ENCODE measurements around the gene CNTN5.

The CNTN5 gene

GRCh38 chr11:99260696-99261095 is 239.9 kb downstream of the CNTN5 start:
- TF ChIP-seq REST (IDR thresholded peaks at IDR 0.05; ENCODE audit: low read depth) = no peak
- no peak for TF ChIP-seq NFIC (IDR thresholded peaks at IDR 0.05)
- TF ChIP-seq ZBTB7A (IDR thresholded peaks at IDR 0.05; ENCODE audit: low read depth) = no peak
- TF ChIP-seq RAD21 (IDR thresholded peaks at IDR 0.05; ENCODE audit: low read depth) = no peak
- TF ChIP-seq MAX (IDR thresholded peaks at IDR 0.05) = no peak
- no peak for TF ChIP-seq TAF1 (IDR thresholded peaks at IDR 0.05; ENCODE audit: low read depth)
- no peak for TF ChIP-seq TCF12 (IDR thresholded peaks at IDR 0.05; ENCODE audit: low read depth)
- no peak for TF ChIP-seq EP300 (IDR thresholded peaks at IDR 0.05; ENCODE audit: borderline replicate concordance)
- TF ChIP-seq CEBPB (IDR thresholded peaks at IDR 0.05) = no peak

- TF ChIP-seq EP300 (IDR thresholded peaks at IDR 0.05; ENCODE audit: borderline replicate concordance) (no peak), TEAD4 (IDR thresholded peaks at IDR 0.05) (no peak), CEBPB (IDR thresholded peaks at IDR 0.05) (no peak), FOXM1 (IDR thresholded peaks at IDR 0.05; ENCODE audit: borderline replicate concordance, low read depth) (no peak), TCF12 (IDR thresholded peaks at IDR 0.05; ENCODE audit: low read depth) (no peak), YY1 (IDR thresholded peaks at IDR 0.05; ENCODE audit: low read depth) (no peak), MAX (IDR thresholded peaks at IDR 0.05) (no peak), REST (IDR thresholded peaks at IDR 0.05; ENCODE audit: low read depth) (no peak)
Measured at GRCh38 chr11:99268886-99269285, 248.1 kb downstream of the CNTN5 start.

- no peak for TF ChIP-seq YY1 (IDR thresholded peaks at IDR 0.05; ENCODE audit: low read depth)
- no peak for TF ChIP-seq REST (IDR thresholded peaks at IDR 0.05; ENCODE audit: low read depth)
- TF ChIP-seq ZBTB7A (IDR thresholded peaks at IDR 0.05; ENCODE audit: low read depth) = no peak
- TF ChIP-seq USF1 (IDR thresholded peaks at IDR 0.05) = no peak
- TF ChIP-seq FOXM1 (IDR thresholded peaks at IDR 0.05; ENCODE audit: borderline replicate concordance, low read depth) = no peak
- no peak for TF ChIP-seq MAX (IDR thresholded peaks at IDR 0.05)
- TF ChIP-seq NFIC (IDR thresholded peaks at IDR 0.05) = no peak
- no peak for TF ChIP-seq EP300 (IDR thresholded peaks at IDR 0.05; ENCODE audit: borderline replicate concordance)
- TF ChIP-seq TAF1 (IDR thresholded peaks at IDR 0.05; ENCODE audit: low read depth) = no peak
- TF ChIP-seq CEBPB (IDR thresholded peaks at IDR 0.05) = no peak
Measured at GRCh38 chr11:99271527-99271926, 250.8 kb downstream of the CNTN5 start.

GRCh38 chr11:99275521-99275920 is 254.8 kb downstream of the CNTN5 start:
- TF ChIP-seq MAX (IDR thresholded peaks at IDR 0.05) (no peak), REST (IDR thresholded peaks at IDR 0.05; ENCODE audit: low read depth) (no peak), TAF1 (IDR thresholded peaks at IDR 0.05; ENCODE audit: low read depth) (no peak), CREB1 (IDR thresholded peaks at IDR 0.05; ENCODE audit: low read depth) (no peak), RAD21 (IDR thresholded peaks at IDR 0.05; ENCODE audit: low read depth) (no peak), USF1 (IDR thresholded peaks at IDR 0.05) (no peak), ZBTB7A (IDR thresholded peaks at IDR 0.05; ENCODE audit: low read depth) (no peak), FOXM1 (IDR thresholded peaks at IDR 0.05; ENCODE audit: borderline replicate concordance, low read depth) (no peak), YY1 (IDR thresholded peaks at IDR 0.05; ENCODE audit: low read depth) (no peak), TCF12 (IDR thresholded peaks at IDR 0.05; ENCODE audit: low read depth) (no peak), NFIC (IDR thresholded peaks at IDR 0.05) (no peak), TEAD4 (IDR thresholded peaks at IDR 0.05) (no peak), CEBPB (IDR thresholded peaks at IDR 0.05) (no peak), EP300 (IDR thresholded peaks at IDR 0.05; ENCODE audit: borderline replicate concordance) (no peak), EGR1 (IDR thresholded peaks at IDR 0.05) (no peak)

All from Ishikawa (cell line).